Measurements from ENCODE around the gene INO80B.

GRCh38 chr2:74440378-74441169 is 14.3 kb upstream of the INO80B start:
- TF ChIP-seq POLR2A (IDR thresholded peaks at IDR 0.05; ENCODE audit: control extremely low read depth in 1 of 2, low read depth in 2 of 2, low read length in 2 of 2) (peak in 1 of 2 experiments; percentile 50; a peak in 1 of 3 replicates), CTCF (IDR thresholded peaks at IDR 0.05; ENCODE audit: control extremely low read depth in 1 of 3, insufficient read depth in 1 of 3, low read depth in 1 of 3, low read length in 3 of 3) (peak in 2 of 3 experiments; percentile 12 to 18; a peak in 2 of 4 replicates), SIN3A (conservative IDR thresholded peaks at IDR 0.05 in 1 of 2, IDR thresholded peaks at IDR 0.05 in 1 of 2; ENCODE audit: low read depth in 1 of 2, low read length in 2 of 2) (peak; percentile 77 to 81; a peak in 2 of 4 replicates), BRCA1 (IDR thresholded peaks at IDR 0.05; ENCODE audit: low read depth, low read length) (no peak), JUND (IDR thresholded peaks at IDR 0.05; ENCODE audit: low read length) (no peak), POLR2AphosphoS5 (IDR thresholded peaks at IDR 0.05; ENCODE audit: low read depth, low read length) (no peak), JUN (IDR thresholded peaks at IDR 0.05; ENCODE audit: low read depth, low read length) (no peak), CREB1 (IDR thresholded peaks at IDR 0.05) (0 out of 2 replicates have a peak, but pooled peaks have one; percentile 13)
